Stimulated activated CD4-positive, alpha-beta T cell treated with anti-CD3 and anti-CD28 coated beads, Interleukin-4, amount 100 ng/mL, for 48 hours (primary cell): ENCODE results near the gene SOX4.

Experiments used
- DNase-seq, 2 donors: peaks; one replicate each; pipeline ENCODE4 v3.0.0-alpha.2; 2020; ENCODE audit warnings: low read depth in 2 of 2

SOX4 gene

DNA sequence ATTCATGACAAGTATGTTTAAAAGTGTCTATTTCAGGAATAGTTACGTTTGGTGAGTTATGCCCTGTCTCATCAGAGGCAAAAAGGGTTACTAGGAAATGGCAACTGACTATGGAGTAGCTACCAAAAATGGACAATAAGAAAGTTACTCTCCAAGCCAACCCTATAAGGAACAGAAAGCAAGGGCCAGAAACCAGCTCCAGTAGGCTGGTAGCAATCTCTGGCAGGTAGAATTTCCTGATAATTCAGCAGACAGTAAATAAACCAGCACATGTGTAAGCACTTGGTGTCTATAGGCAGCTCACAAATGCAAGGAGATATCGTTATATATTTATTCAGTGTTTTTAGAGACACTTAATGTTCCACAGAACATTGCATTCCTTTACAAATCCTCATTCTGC, 20.3 kb downstream of the SOX4 start:
- no peak for DNase-seq

DNA sequence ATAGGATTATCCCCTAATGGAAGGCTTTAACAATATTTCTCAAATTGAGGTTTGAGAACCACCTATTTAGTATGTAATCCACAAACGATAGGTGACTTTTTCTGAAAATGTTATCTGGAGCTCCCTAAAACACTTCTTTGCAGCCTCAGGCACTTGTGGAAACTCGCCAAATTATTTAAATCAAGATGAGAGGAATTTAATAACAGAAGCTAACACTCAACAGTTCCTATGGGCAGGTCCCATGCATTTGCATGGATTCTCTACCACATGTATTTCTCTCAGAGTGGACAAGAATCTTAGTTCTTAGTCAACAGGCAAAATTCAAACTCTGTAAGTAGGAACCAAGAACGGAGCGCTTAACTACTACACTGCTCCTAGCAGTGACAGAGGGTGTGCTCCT, 20.7 kb downstream of the SOX4 start:
- DNase-seq, result no peak

DNA sequence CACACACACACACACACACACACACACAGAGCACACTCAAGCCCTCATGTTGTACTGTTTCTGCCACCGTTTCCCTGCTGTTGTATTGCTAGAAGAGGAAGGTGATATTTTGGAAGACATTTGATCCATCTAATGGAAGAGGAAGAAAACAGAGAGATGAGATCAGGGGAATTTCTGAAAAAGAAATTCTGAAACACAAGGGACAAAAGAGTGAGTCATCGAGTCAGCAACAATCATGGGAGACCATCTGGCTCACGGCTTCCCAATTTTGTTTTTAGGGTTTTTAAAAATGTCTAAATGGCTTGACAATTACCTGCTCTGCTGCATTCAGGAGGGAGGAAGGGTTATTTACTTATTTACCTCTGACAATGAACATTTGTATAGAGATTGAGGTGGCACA, 22.0 kb downstream of the SOX4 start:
- DNase-seq, result no peak

DNA sequence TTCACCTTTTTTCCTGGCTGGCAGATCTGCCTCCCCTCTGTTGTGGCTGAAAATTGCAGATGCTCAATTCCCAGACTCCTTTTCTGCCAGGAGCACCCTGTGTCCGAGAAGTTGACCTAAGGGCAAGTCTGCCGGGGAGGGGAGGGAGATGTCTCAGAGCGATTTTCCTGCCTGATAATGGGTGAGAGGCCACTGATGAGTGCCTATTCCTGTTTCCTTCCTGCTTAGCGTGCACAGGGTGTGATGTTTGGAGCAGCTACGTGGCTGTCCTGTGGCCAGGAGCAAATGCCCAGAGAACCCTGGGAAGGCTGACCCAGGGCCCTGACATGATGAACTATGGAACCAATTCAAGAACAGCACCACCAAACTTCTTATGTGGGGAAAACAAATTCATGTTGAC, 22.5 kb downstream of the SOX4 start:
- DNase-seq, result no peak

DNA sequence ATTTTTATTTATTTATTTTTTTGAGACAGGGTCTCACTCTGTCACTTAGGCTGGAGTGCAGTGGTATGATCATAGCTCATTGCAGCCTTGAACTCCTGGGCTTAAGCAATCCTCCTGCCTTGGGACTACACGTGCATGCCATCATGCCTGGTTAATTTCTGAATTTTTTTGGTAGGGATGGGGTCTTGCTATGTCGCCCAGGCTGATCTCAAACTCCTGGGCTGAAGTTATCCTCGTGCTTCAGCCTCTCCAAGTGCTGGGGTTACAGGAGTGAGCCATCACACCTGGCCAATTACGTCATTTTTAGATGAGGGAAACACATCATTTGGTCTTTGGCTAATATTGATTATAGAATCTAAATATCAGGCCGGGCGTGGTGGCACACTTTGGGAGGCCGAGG, 32.1 kb downstream of the SOX4 start:
- DNase-seq, result no peak

DNA sequence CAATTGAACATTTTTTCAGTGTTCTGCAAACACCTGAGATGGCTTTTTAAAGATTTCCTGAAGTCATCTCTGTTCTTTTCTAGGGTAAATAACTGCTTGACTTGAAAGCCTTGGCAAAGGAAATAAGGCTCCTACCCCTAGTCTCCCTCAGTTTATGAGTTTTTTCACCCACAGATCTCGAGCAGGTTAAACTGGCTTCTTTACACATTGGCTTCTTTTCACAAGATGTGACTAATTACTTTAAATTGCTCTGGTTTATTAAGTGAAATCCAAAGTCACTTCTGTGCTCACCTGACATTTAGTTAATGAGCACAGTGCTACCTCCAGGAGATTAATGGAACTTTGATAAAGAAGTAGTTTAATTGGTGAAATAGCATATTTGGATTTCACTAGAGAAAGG, 33.2 kb downstream of the SOX4 start:
- DNase-seq, result no peak

DNA sequence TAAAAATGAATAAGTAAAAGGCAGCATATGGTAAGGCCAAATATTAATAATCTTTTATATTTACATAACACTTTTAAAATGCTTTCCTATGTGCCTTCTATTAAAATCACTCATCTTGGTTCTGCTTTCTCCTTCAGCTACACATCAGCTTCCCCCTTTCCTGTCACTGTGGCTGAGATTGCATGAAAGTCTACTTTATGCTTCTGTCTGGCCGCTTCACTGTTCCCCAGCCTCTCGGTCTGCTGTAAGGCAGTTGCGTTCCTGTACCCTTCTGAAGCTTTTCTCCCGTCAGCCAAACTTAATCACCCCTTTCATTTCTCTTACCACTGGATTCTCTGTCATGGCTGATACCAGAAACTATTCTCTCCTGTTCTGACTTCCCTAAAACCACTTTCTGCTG, 34.6 kb downstream of the SOX4 start:
- no peak for DNase-seq

DNA sequence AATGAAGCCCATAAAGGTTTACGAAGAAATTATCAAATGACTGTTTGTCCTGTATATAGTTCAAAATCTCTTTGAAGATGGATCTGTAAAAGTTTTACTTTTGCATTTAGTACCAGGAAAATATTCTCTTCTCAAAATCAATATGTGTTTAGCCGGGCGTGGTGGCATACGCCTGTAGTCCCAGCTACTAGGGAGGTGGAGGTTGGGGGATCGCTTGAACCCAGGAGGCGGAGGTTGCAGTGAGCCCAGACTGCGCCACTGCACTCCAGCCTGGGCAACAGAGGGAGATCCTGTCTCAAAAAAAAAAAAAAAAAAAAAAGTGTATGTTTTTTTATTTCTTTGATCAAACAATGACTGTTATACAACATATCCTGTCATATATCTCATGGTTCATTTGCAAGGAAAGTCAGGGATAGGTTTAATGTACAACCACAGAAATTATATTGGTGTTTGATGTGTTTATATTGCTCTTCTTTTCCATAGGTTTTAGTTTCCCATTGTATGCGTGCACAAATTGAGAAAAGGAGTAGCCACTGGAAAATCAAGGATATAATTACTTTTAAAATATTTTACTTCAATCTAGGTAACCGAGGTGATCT, 40.1 kb downstream of the SOX4 start:
- DNase-seq, result no peak

DNA sequence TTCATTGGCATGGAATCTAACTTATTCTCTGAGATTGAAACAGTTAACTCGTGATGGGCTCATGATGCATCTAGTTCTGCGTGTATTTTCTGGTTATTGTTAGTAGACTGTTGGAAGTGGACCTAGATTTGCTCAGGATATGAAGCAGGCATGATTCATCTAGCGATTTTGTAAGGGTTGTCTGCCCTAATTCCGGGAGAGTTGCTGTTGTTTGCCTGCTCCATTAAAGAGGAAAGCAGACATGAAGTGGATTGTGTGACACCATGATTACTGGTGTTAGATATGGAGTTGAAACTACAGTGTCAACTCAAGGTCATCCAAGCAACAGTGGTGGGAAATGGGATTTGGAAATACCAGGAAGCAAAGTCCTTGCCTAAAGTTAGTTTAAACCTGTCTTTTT, 41.0 kb downstream of the SOX4 start:
- DNase-seq, result no peak

DNA sequence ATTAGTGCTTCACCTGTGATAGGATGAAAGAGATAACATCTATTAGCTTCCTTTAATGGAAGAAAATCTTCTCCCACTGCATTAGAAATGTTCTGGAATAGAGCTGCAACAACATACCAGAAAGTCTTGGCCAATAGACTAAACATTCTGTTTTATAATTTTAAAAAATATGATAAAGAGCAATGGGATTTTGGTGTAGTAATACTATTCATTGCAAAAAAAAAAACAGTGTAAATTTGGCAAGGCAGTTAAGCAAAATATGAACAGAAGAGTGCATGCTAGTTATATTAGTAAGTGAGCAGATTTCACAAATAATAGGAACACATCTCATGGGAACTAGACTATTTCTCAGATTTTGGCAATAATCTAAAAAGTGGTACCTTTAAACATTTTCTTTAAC, 43.3 kb downstream of the SOX4 start:
- no peak for DNase-seq

DNA sequence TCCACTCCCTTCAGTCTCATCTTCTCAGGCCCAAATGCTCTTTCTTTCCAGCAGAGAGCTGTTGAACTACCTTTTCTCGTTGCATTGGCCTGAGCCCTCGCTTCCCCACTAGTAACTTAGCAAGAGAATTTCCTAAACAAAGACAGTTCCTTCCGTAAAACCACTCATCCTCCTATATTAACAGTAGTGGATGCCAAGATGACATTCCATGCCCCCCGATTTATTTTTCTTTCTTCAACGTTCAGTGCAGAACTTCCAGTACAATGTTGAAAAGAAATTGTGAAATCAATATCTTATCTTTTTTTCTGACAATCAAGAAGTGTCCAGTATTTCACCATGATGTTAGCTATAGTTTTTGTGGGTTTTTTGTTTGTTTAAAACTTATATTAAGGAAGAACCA, 45.8 kb downstream of the SOX4 start:
- no peak for DNase-seq
